Ishikawa (cell line): ENCODE data around the gene COASY.
"Not testable (repeated sequence)": the region's sequence is repeated elsewhere in the genome, so short reads cannot be mapped to it uniquely, and the experiment has no call there.

Experiments used
- CEBPB ChIP-seq: IDR thresholded peaks from 2 replicates; pipeline ENCODE4 v1.6.1; 2012
- CREB1 ChIP-seq: IDR thresholded peaks from 2 replicates; pipeline ENCODE4 v1.6.1; 2012; ENCODE audit warnings: low read depth
- EGR1 ChIP-seq: IDR thresholded peaks from 2 replicates; pipeline ENCODE4 v1.6.1; 2012
- EP300 ChIP-seq: IDR thresholded peaks from 2 replicates; pipeline ENCODE4 v1.6.1; 2012; ENCODE audit warnings: borderline replicate concordance
- FOXM1 ChIP-seq: IDR thresholded peaks from 2 replicates; pipeline ENCODE4 v1.6.1; 2012; ENCODE audit warnings: low read depth, borderline replicate concordance
- NFIC ChIP-seq: IDR thresholded peaks from 2 replicates; pipeline ENCODE4 v1.6.1; 2012
- RAD21 ChIP-seq: IDR thresholded peaks from 2 replicates; pipeline ENCODE4 v1.6.1; 2012; ENCODE audit warnings: low read depth
- TAF1 ChIP-seq: IDR thresholded peaks from 2 replicates; pipeline ENCODE4 v1.6.1; 2012; ENCODE audit warnings: low read depth, mild to moderate bottlenecking
- TCF12 ChIP-seq: IDR thresholded peaks from 2 replicates; pipeline ENCODE4 v1.6.1; 2012; ENCODE audit warnings: low read depth
- TEAD4 ChIP-seq: IDR thresholded peaks from 2 replicates; pipeline ENCODE4 v1.6.1; 2012
- USF1 ChIP-seq: IDR thresholded peaks from 2 replicates; pipeline ENCODE4 v1.6.1; 2012
- YY1 ChIP-seq: IDR thresholded peaks from 2 replicates; pipeline ENCODE4 v1.6.1; 2012; ENCODE audit warnings: low read depth
- ZBTB7A ChIP-seq: IDR thresholded peaks from 2 replicates; pipeline ENCODE4 v1.6.1; 2012; ENCODE audit warnings: low read depth
- TF ChIP-seq, protein P1 (sequence below): IDR thresholded peaks from 2 replicates; pipeline ENCODE4 v1.6.1; 2012
- TF ChIP-seq, protein P2 (sequence below): IDR thresholded peaks from 2 replicates; pipeline ENCODE4 v1.6.1; 2012; ENCODE audit warnings: low read depth, mild to moderate bottlenecking

COASY gene

DNA sequence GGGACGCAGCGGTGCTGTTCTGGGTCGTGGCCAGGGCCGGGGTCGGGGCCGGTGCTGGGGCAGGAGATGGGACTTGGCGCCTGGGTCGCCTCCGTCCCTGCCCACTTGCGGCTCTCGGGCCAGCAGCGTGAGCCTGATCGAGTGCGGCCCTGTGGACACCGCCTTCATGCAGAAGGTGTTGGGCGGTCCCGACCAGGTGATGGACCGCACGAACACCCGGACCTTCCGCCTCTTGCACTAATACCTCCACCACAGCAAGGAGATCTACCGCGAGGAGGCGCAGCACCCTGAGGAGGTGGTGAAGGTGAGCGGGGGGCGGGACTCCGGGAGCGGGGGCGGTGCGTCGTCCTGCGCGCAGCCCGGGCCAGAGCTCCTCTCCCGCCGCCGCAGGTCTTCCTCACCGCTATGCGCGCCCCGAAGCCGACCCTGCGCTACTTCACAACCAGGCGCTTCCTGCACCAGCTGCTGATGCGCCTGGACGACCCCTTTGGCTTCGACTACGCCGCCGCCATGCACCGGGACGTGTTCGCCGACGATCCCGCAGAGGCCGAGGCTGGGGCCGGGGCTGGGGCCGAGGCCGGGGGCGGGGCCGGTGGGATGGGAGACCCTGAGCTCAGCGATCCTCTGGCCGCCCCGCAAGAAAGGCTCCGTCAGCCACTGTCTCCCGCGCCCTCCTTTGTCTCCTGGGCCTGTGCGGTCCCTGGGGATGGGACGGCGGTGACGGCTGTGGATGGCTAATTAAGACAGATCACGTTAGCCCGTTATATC, 13.7 kb upstream of the COASY start:
- TF ChIP-seq NFIC (no peak), TAF1 (0 out of 2 replicates have a peak, but pooled peaks have one; percentile 38), TEAD4 (peak; percentile 24; the same call in 1 of the 2 replicates), RAD21 (peak; percentile 62), EGR1 (peak; percentile 93), TCF12 (0 out of 2 replicates have a peak, but pooled peaks have one; percentile 29), CREB1 (no peak), EP300 (0 out of 2 replicates have a peak, but pooled peaks have one; percentile 22), CEBPB (no peak), USF1 (peak; percentile 50), ZBTB7A (0 out of 2 replicates have a peak, but pooled peaks have one; percentile 77), FOXM1 (no peak)
- TF ChIP-seq, protein P1, sequence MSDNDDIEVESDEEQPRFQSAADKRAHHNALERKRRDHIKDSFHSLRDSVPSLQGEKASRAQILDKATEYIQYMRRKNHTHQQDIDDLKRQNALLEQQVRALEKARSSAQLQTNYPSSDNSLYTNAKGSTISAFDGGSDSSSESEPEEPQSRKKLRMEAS, result peak; percentile 71
- TF ChIP-seq, protein P2, sequence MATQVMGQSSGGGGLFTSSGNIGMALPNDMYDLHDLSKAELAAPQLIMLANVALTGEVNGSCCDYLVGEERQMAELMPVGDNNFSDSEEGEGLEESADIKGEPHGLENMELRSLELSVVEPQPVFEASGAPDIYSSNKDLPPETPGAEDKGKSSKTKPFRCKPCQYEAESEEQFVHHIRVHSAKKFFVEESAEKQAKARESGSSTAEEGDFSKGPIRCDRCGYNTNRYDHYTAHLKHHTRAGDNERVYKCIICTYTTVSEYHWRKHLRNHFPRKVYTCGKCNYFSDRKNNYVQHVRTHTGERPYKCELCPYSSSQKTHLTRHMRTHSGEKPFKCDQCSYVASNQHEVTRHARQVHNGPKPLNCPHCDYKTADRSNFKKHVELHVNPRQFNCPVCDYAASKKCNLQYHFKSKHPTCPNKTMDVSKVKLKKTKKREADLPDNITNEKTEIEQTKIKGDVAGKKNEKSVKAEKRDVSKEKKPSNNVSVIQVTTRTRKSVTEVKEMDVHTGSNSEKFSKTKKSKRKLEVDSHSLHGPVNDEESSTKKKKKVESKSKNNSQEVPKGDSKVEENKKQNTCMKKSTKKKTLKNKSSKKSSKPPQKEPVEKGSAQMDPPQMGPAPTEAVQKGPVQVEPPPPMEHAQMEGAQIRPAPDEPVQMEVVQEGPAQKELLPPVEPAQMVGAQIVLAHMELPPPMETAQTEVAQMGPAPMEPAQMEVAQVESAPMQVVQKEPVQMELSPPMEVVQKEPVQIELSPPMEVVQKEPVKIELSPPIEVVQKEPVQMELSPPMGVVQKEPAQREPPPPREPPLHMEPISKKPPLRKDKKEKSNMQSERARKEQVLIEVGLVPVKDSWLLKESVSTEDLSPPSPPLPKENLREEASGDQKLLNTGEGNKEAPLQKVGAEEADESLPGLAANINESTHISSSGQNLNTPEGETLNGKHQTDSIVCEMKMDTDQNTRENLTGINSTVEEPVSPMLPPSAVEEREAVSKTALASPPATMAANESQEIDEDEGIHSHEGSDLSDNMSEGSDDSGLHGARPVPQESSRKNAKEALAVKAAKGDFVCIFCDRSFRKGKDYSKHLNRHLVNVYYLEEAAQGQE, result no peak

DNA sequence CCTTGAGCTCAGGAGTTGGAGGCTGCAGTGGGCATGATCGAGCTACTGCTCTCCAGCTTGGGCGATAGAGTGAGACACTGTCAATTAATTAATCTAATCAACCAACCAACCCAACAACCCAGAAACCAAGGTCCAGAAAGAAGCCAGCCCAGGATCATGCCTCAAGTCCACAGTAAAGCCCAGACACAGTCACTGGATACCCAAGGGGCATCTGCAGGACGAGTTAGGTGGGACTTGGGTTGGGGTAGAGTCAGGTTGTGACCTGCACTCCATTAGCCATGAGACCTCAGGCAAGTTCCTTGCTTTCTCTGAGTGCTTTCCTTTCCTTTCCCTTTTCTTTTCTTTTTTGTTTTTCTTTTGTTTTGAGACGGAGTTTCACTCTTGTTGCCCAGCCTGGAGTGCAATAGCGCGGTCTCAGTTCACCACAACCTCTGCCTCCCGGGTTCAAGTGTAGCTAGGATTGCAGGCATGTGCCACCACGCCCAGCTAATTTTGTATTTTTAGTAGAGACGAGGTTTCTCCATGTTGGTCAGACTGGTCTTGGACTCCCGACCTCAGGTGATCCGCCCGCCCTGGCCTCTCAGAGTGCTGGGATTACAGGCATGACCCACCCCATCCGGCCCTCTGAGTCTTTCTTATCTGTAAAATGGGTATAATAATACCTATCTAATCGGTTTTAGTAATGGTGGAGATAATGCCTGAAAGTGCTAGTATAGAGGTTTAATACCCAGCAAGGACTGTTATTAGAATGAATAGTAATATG, 12.8 kb upstream of the COASY start:
- TF ChIP-seq, protein P2, result no peak
- TF ChIP-seq, protein P1, result no peak
- TF ChIP-seq USF1 (no peak), EP300 (no peak), RAD21 (no peak), NFIC (no peak), TAF1 (no peak), ZBTB7A (no peak), TEAD4 (no peak)

DNA sequence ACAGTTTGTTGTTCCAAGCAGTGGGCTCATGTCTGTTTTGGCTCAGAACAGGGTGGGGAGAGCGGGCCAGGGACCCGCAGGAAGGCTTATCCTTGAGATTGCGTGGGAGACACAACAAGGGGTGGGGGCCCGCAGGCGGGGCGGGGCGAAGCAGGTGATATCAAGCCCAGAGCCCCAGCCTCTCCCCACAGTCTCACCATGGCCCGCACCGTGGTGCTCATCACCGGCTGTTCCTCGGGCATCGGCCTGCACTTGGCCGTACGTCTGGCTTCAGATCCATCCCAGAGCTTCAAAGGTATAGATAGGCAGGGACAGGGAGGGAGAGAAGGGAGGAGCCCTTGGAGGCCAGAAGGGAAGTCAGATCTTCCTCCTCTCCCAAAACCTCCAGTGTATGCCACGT, 9.2 kb upstream of the COASY start, which contains the start of gene HSD17B1:
Gene HSD17B1 (plus strand): TSS at position 188 of the 400 bp plus-strand sequence. CDS start 11 bp downstream, at position 199.
- not testable (repeated sequence) for TF ChIP-seq CREB1, ZBTB7A, FOXM1

- TF ChIP-seq ZBTB7A (no peak), EP300 (no peak), CEBPB (no peak), RAD21 (no peak), FOXM1 (no peak), USF1 (no peak), YY1 (no peak), TAF1 (no peak), CREB1 (no peak), TEAD4 (no peak), NFIC (no peak), EGR1 (no peak), TCF12 (no peak)
- TF ChIP-seq, protein P2, result no peak
- TF ChIP-seq, protein P1, result no peak
Observed at GRCh38 chr17:42553161-42553818, 8.7 kb upstream of the COASY start.
